Neural cell (in vitro differentiated cells): ENCODE results near the gene KLHDC9. TPM values are rescaled to one million over a fixed set of nuclear protein-coding genes. Genes with fewer than 3 reads are reported as not detected.

ENCODE experiments used
- H2AFZ ChIP-seq: fragments of 200-600, 300-800 bp; sonication (generic), shearing (Covaris generic); 2 replicates; pipeline ENCODE4 v1.6.0; 2014; ENCODE audit warnings: low read depth, mild to moderate bottlenecking, antibody characterized with exemption, low read length, moderate library complexity
- H3F3A ChIP-seq: fragments of 200-600 bp; shearing (Covaris generic); 2 replicates; pipeline ENCODE4 v1.6.1; 2016; ENCODE audit warnings: mild to moderate bottlenecking, moderate library complexity, mixed read lengths, antibody characterized with exemption, low read length; ENCODE audit not compliant: insufficient read depth, poor library complexity, severe bottlenecking
- H3K27ac ChIP-seq: fragments of 200-600, 300-800 bp; sonication (generic), shearing (Covaris generic); 2 replicates; pipeline ENCODE4 v1.5.1; 2014; ENCODE audit warnings: mild to moderate bottlenecking, low read length, moderate library complexity
- H3K27me3 ChIP-seq: fragments of 300-800, 200-600 bp; sonication (generic), shearing (Covaris generic); 2 replicates; pipeline ENCODE4 v1.6.0; 2014; ENCODE audit warnings: mild to moderate bottlenecking, low read depth, low read length, moderate library complexity; ENCODE audit not compliant: insufficient read depth
- H3K36me3 ChIP-seq: fragments of 300-800, 200-600 bp; sonication (generic), shearing (Covaris generic); 2 replicates; pipeline ENCODE4 v1.5.1; 2014; ENCODE audit warnings: mild to moderate bottlenecking, antibody characterized with exemption, low read length, moderate library complexity; ENCODE audit not compliant: insufficient read depth
- H3K4me2 ChIP-seq: fragments of 300-800, 200-600 bp; sonication (generic), shearing (Covaris generic); 2 replicates; pipeline ENCODE4 v1.6.0; 2014; ENCODE audit warnings: mild to moderate bottlenecking, low read length
- H3K4me3 ChIP-seq: fragments of 300-800, 200-600 bp; sonication (generic), shearing (Covaris generic); 2 replicates; pipeline ENCODE4 v1.5.1; 2014; ENCODE audit warnings: mild to moderate bottlenecking, low read length, moderate library complexity
- H3K79me2 ChIP-seq: fragments of 200-600 bp; shearing (Covaris generic); replicated peaks from 2 replicates; pipeline ENCODE4 v1.6.0; 2014; ENCODE audit warnings: mild to moderate bottlenecking, low read length, moderate library complexity; ENCODE audit not compliant: insufficient read depth
- H3K9ac ChIP-seq: fragments of 300-800, 200-600 bp; sonication (generic), shearing (Covaris generic); 2 replicates; pipeline ENCODE4 v1.6.1; 2016; ENCODE audit warnings: mild to moderate bottlenecking, low read length, mixed read lengths
- H3K9me2 ChIP-seq: fragments of 200-600 bp; shearing (Covaris generic); 2 replicates; pipeline ENCODE4 v1.6.1; 2016; ENCODE audit warnings: mild to moderate bottlenecking, low read length, mixed read lengths; ENCODE audit not compliant: insufficient read depth
- H3K9me3 ChIP-seq: fragments of 200-600, 300-800 bp; sonication (generic), shearing (Covaris generic); 2 replicates; pipeline ENCODE4 v1.6.1; 2016; ENCODE audit warnings: mild to moderate bottlenecking, mixed run types, low read length, moderate library complexity, mixed read lengths
- H4K20me1 ChIP-seq: fragments of 200-600 bp; shearing (Covaris generic); 2 replicates; pipeline ENCODE4 v1.6.1; 2016; ENCODE audit warnings: mild to moderate bottlenecking, mixed run types; ENCODE audit not compliant: insufficient read depth
- EP300 ChIP-seq: fragments of 450-650 bp; conservative IDR thresholded peaks from 2 replicates; pipeline ENCODE4 v1.6.1; 2014; ENCODE audit warnings: antibody characterized with exemption, mild to moderate bottlenecking, moderate library complexity; ENCODE audit not compliant: poor library complexity, severe bottlenecking
- EZH2 ChIP-seq: fragments of 200-600, 300-800 bp; shearing (Covaris generic), sonication (generic); IDR thresholded peaks from 2 replicates; pipeline ENCODE4 v1.6.1; 2014; ENCODE audit warnings: antibody characterized with exemption, low read length, borderline replicate concordance, mild to moderate bottlenecking; ENCODE audit not compliant: insufficient read depth, poor library complexity, severe bottlenecking
- MXI1 ChIP-seq: fragments of 450-650 bp; conservative IDR thresholded peaks from 2 replicates; pipeline ENCODE4 v1.6.1; 2014; ENCODE audit warnings: antibody characterized with exemption, mild to moderate bottlenecking; ENCODE audit not compliant: poor library complexity, severe bottlenecking
- POLR2AphosphoS5 ChIP-seq: IDR thresholded peaks from 2 replicates; pipeline ENCODE4 v1.6.1; 2012
- RAD21 ChIP-seq: fragments of 450-650 bp; conservative IDR thresholded peaks from 2 replicates; pipeline ENCODE4 v1.6.1; 2014; ENCODE audit warnings: antibody characterized with exemption, mild to moderate bottlenecking, moderate library complexity
- SMC3 ChIP-seq: fragments of 450-650 bp; conservative IDR thresholded peaks from 2 replicates; pipeline ENCODE4 v1.6.1; 2014; ENCODE audit warnings: antibody characterized with exemption, mild to moderate bottlenecking, moderate library complexity; ENCODE audit not compliant: poor library complexity
- TAF1 ChIP-seq: IDR thresholded peaks from 2 replicates; pipeline ENCODE4 v1.6.1; 2012; ENCODE audit warnings: low read depth
- polyA plus RNA-seq: library from polyadenylated mRNA; depleted of rRNA; stranded (reverse); fragments of >200 nt; gene quantifications from 2 replicates; pipeline ENCODE4 v1.2.3, GENCODE V29; 2014
- TF ChIP-seq, protein P1 (sequence below): IDR thresholded peaks from 2 replicates; pipeline ENCODE4 v1.6.1; 2012; ENCODE audit warnings: borderline replicate concordance
- TF ChIP-seq, protein P2 (sequence below): fragments of 450-650 bp; IDR thresholded peaks from 2 replicates; pipeline ENCODE4 v1.5.1; 2014; ENCODE audit warnings: antibody characterized with exemption, mild to moderate bottlenecking, moderate library complexity; ENCODE audit not compliant: poor library complexity, severe bottlenecking

Gene KLHDC9
- polyA plus RNA-seq, 1 donor from 2014 or later, result 78.1 TPM

- H3K36me3 ChIP-seq, result no peaks in the 10 kb centered on the region
- H3K9me2 ChIP-seq, result no peaks in the 10 kb centered on the region
- H3K4me2 ChIP-seq, result no peak overlapping the region
- H3K4me3 ChIP-seq, result no peak overlapping the region
- H3K27me3 ChIP-seq, result no peaks in the 10 kb centered on the region
- no peak overlapping the region for H3K9ac ChIP-seq
- no peaks in the 10 kb centered on the region for H3F3A ChIP-seq
- no peak for TF ChIP-seq EZH2
- TF ChIP-seq, protein P1, sequence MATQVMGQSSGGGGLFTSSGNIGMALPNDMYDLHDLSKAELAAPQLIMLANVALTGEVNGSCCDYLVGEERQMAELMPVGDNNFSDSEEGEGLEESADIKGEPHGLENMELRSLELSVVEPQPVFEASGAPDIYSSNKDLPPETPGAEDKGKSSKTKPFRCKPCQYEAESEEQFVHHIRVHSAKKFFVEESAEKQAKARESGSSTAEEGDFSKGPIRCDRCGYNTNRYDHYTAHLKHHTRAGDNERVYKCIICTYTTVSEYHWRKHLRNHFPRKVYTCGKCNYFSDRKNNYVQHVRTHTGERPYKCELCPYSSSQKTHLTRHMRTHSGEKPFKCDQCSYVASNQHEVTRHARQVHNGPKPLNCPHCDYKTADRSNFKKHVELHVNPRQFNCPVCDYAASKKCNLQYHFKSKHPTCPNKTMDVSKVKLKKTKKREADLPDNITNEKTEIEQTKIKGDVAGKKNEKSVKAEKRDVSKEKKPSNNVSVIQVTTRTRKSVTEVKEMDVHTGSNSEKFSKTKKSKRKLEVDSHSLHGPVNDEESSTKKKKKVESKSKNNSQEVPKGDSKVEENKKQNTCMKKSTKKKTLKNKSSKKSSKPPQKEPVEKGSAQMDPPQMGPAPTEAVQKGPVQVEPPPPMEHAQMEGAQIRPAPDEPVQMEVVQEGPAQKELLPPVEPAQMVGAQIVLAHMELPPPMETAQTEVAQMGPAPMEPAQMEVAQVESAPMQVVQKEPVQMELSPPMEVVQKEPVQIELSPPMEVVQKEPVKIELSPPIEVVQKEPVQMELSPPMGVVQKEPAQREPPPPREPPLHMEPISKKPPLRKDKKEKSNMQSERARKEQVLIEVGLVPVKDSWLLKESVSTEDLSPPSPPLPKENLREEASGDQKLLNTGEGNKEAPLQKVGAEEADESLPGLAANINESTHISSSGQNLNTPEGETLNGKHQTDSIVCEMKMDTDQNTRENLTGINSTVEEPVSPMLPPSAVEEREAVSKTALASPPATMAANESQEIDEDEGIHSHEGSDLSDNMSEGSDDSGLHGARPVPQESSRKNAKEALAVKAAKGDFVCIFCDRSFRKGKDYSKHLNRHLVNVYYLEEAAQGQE, result no peak
- no peak for TF ChIP-seq TAF1
- H3K9me3 ChIP-seq, result no peaks in the 10 kb centered on the region
- H4K20me1 ChIP-seq, result no peaks in the 10 kb centered on the region
- no peak overlapping the region for H2AFZ ChIP-seq
- no peak overlapping the region for H3K27ac ChIP-seq
- no peaks in the 10 kb centered on the region for H3K79me2 ChIP-seq
These were observed 14.2 kb upstream of the KLHDC9 start for GRCh38 chr1:161083748-161084596.

DNA sequence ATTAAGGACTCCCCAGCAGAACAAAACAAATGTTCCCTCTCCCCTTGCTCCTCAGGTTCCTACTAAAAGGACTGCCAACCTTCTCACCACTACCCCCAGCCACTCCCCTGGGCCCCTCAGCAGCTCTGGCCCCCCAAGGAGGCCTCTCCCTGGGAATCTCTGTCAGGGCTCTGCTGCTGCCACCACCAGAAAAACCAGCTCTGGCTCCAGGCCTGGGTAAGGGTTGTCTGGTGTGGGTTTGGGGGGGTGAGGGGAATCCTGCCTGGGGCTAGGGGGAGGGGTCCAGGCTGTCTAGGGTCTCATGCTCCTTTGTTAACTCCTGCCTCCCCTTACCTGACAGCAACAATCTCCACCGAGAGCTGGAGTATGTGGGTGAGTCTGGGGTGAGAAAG, 13.6 kb upstream of the KLHDC9 start:
- H4K20me1 ChIP-seq, result no peaks in the 10 kb centered on the region
- no peaks in the 10 kb centered on the region for H3K27me3 ChIP-seq
- H3F3A ChIP-seq, result no peaks in the 10 kb centered on the region
- H2AFZ ChIP-seq, result no peak overlapping the region
- no peak overlapping the region for H3K27ac ChIP-seq
- no peak overlapping the region for H3K4me3 ChIP-seq
- no peaks in the 10 kb centered on the region for H3K79me2 ChIP-seq
- no peaks in the 10 kb centered on the region for H3K9me3 ChIP-seq
- H3K4me2 ChIP-seq, result no peak overlapping the region
- H3K9ac ChIP-seq, result no peak overlapping the region
- TF ChIP-seq RAD21 (no peak), TAF1 (no peak), EZH2 (no peak), SMC3 (no peak), EP300 (no peak), POLR2AphosphoS5 (no peak), MXI1 (no peak)
- TF ChIP-seq, protein P1, result no peak
- TF ChIP-seq, protein P2, sequence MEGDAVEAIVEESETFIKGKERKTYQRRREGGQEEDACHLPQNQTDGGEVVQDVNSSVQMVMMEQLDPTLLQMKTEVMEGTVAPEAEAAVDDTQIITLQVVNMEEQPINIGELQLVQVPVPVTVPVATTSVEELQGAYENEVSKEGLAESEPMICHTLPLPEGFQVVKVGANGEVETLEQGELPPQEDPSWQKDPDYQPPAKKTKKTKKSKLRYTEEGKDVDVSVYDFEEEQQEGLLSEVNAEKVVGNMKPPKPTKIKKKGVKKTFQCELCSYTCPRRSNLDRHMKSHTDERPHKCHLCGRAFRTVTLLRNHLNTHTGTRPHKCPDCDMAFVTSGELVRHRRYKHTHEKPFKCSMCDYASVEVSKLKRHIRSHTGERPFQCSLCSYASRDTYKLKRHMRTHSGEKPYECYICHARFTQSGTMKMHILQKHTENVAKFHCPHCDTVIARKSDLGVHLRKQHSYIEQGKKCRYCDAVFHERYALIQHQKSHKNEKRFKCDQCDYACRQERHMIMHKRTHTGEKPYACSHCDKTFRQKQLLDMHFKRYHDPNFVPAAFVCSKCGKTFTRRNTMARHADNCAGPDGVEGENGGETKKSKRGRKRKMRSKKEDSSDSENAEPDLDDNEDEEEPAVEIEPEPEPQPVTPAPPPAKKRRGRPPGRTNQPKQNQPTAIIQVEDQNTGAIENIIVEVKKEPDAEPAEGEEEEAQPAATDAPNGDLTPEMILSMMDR, result no peak
- H3K9me2 ChIP-seq, result no peaks in the 10 kb centered on the region
- H3K36me3 ChIP-seq, result no peaks in the 10 kb centered on the region
